Kidney capillary endothelial cell (primary cell): ENCODE measurements around the gene FSTL3.
A peak's percentile ranks its signal among the peaks of the same experiment; 100 is the strongest.
"Not testable (repeated sequence)": the region's sequence is repeated elsewhere in the genome, so short reads cannot be mapped to it uniquely, and the experiment has no call there.

ENCODE experiments used
- DNase-seq: peaks from one replicate; pipeline ENCODE4 v3.0.0-alpha.2; 2018; ENCODE audit warnings: low spot score

FSTL3 gene

DNA sequence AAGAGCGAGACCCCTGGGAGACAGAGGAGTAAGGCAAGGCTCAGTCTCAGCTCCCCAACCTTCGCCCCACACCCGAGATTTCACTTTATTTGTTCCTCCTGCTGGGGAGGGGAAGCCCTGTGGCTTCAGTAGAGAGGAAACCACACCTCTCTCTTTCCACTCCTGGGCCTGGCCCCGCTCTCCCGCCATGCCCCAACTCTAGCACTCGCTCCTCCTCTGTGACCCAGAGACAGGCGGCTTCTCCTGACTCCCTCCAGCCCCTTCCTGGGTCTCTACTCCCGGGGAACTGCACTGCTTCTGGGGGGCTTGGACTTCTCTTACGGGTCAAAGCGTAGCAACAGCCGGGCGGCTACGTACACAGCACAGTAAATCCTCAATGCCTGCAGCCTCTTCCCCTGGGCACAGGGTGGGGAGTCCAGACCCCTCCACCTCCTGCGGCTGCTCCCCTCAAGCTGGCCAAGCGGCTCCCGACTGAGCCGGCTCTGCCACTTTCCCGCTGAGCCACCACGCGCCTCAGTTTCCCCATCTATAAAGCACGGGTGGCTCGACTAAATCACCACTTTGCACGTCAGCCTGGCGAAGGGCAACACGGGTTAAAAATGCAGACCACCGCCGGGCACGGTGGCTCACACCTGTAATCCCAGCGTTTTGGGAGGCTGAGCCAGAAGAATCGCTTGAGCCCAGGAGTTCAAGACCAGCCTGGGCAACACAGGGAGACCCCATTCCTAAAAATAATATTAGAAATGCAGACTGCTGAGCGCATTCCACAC lies 14.6 kb upstream of the FSTL3 start:
- DNase-seq, result no peak

GRCh38 chr19:662207-662961 lies 13.8 kb upstream of the FSTL3 start:
- peak; percentile 23 for DNase-seq

- DNase-seq, result peak; percentile 88
These were observed 13.1 kb upstream of the FSTL3 start, which contains the start of gene RNF126 for GRCh38 chr19:662962-663681. Gene RNF126 (minus strand): TSS chr19:663214. CDS start chr19:663121, 93 bp downstream.

- no peak for DNase-seq
These were observed 12.5 kb upstream of the FSTL3 start for GRCh38 chr19:663682-664117.

GRCh38 chr19:664913-665443 lies 11.2 kb upstream of the FSTL3 start:
- DNase-seq, result peak; percentile 73

GRCh38 chr19:666985-667573 lies 9.1 kb upstream of the FSTL3 start:
- DNase-seq, result not testable (repeated sequence)

GRCh38 chr19:668675-669434 lies 7.3 kb upstream of the FSTL3 start:
- DNase-seq, result not testable (repeated sequence)

- DNase-seq, result no peak
These were observed 5.5 kb upstream of the FSTL3 start for GRCh38 chr19:670609-671075.

DNA sequence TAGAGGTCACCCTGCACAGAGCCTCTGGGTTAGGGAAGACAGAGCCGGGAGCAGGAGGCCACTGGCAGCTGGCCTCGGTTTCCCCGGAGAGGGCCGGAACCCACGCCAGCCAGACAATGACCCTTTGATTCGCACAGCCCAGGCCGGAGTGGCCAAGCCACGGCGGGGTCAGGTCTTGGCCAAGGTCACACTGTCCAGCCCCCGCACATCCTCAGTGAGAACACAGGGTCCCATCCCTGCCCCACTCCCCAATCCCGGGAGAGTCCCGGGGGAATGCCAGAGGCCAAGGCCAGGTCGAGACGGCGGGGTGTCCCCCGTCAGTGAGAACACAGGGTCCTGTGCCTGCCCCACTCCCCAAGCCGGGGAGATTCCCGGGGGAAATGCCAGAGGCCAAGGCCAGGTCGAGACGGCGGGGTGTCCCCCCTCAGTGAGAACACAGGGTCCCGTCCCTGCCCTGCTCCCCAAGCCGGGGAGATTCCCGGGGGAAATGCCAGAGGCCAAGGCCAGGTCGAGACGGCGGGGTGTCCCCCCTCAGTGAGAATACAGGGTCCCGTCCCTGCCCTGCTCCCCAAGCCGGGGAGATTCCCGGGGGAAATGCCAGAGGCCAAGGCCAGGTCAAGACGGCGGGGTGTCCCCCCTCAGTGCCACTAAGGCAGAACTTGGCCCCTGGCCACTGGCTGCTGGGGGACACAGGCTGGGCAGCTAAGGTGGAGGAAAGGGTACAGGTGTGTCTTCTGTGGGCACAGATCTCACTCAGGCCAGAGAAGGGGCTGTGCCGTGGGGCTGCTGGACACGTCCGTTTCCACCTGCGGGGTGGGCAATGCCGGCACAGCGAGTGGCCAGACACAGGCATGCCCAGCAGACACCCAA lies 1.7 kb upstream of the FSTL3 start:
- DNase-seq, result no peak

- DNase-seq, result no peak
These were observed 219 bp upstream of the FSTL3 start for GRCh38 chr19:676007-676338.

GRCh38 chr19:677201-677600 lies 1.0 kb downstream of the FSTL3 start:
- peak; percentile 66 for DNase-seq

DNA sequence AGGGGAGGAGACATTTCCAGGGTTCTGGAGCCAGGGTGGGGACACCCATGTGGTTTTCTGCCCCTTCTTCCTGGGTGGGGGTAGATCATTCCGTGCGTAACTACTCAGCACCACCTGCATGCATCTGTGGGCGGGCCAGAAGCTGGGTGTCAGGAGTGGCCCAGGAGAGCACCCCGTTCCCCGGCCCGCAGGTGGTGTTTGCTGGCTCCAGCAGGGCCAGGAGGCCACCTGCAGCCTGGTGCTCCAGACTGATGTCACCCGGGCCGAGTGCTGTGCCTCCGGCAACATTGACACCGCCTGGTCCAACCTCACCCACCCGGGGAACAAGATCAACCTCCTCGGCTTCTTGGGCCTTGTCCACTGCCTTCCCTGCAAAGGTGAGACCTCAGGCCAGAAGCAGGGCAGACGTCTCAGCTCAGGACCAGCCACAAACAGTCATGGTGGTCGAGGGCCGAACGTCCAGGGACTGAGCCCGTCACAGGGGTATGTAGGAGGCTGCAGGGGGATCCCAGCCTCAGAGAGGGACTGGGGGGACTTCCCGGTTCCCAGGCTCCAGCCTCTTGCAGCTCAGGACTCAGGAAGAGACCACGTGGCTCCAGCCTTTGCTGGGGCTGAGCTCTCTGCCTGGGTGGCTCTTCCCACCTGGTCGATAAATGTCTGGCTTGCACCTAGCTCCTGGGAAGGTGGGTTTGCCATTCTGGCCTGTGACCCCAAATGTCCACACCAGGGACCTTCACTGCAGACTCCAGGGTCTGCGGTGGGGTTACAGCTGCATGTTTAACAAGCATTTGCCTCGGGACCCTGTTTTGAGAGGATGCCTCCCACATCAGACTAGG lies 1.6 kb downstream of the FSTL3 start:
- no peak for DNase-seq

DNA sequence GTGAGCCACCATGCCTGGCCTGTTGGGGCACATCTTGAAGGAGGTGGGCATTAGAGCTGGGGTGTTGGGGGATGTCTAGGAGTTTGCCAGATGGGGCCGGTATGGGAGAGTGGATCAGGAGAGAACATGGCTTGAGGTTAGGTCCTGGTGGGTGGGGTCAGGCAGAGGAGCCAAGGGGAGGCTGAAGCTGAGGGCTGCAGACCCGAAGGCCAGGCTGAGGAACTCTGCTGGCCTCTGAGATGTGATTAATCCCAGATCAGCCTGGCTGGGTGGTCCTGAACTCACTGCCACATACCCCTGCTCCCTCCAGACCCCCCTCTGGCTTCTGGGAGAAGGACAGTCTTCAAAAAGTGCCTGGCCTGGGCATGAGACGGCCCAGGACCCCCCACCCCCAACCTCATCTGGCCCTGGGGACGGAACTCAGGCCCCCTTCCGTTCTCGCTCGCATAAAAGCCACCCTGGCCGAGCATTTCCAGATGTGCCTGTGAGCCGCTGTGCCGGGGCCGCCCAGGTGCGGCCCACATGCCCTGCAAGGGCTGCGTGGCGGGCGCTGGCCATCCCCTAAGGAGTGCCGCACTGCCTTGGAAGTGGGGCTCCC lies 2.7 kb downstream of the FSTL3 start:
- no peak for DNase-seq

DNA sequence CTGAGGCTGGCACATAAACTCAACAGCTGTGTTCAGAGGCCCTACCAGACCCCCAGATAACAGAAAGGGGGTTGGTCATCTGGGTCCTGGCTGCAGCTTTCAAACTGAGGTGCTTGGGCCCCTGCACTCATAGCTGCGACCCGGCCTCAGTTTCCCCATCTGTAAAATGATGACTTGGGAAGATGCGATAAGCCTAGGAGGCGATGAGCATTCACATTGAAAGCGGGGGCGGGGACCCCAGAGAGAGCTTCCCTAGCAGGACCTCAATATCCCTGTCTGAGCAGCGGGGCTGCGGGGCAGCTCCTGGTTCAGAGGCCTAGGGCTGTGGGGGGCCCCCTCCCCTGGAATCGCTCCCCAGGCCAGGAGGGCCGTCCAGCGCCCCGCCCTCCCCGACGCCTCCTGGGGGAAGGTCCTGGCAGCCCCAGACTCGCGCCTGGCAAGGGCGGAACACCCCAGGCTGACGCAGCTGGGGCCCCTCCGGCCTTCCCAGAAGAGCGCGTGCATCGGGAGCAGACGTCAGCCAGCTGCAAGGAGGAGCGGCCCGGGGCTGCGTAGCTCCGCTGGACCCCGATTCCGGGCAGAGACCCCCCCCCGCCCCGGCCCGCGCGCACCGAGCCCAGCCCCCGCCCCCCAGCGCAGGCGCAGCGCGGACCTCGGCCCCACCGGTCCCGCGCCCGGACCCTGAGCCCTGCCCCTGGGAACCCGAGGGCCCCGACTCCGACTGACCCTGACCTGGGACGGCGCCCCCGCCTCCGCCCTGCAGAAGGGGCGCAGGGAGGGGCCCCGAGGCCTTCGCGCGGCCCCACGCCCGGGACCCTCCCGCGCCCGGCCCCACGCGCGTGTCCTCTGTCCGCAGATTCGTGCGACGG lies 3.5 kb downstream of the FSTL3 start:
- DNase-seq, result no peak

- DNase-seq, result peak; percentile 93
These were observed 4.3 kb downstream of the FSTL3 start for GRCh38 chr19:680287-681028.

DNA sequence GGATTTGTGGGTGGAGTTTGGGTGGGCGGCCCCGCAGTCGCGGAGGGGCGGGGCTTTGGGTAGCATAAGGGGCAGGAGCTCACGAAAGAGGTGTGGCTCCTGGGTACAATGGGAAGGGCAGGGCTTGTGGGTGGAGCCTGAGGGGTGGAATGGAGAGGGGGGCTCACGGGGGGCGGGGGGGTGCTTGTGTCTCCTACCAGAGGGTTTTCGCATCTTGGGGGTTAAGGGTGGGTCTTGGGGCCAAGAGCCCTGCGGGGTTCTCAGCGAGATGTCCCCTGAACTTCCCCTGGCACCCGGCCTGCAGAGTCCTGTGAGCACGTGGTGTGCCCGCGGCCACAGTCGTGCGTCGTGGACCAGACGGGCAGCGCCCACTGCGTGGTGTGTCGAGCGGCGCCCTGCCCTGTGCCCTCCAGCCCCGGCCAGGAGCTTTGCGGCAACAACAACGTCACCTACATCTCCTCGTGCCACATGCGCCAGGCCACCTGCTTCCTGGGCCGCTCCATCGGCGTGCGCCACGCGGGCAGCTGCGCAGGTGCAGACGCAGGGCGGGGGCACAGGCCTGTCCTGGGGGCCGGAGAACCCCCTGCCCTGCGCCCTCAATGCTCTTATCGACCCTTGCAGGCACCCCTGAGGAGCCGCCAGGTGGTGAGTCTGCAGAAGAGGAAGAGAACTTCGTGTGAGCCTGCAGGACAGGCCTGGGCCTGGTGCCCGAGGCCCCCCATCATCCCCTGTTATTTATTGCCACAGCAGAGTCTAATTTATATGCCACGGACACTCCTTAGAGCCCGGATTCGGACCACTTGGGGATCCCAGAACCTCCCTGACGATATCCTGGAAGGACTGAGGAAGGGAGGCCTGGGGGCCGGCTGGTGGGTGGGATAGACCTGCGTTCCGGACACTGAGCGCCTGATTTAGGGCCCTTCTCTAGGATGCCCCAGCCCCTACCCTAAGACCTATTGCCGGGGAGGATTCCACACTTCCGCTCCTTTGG lies 5.1 kb downstream of the FSTL3 start:
- no peak for DNase-seq
